Measurements from ENCODE around the gene SYCP2L. TPM values are rescaled to one million over a fixed set of nuclear protein-coding genes. Genes with fewer than 3 reads are reported as not detected.

SYCP2L gene
- total and polyA plus RNA-seq, 9 of the 15 experiments (the other 6 are each of a cell fraction or from before 2014, with no cell fraction given) = 12.4 to 46.9 (median 22.0) TPM

- TF ChIP-seq MEIS2 (IDR thresholded peaks at IDR 0.05; ENCODE audit: partially characterized antibody) = peak; percentile 26
- TF ChIP-seq ZBTB26 (CRISPR knock-in tag; IDR thresholded peaks at IDR 0.05) = no peak
- TF ChIP-seq ZZZ3 (IDR thresholded peaks at IDR 0.05) = no peak
- no peak for TF ChIP-seq RB1 (IDR thresholded peaks at IDR 0.05; ENCODE audit: low read depth)
- TF ChIP-seq ZNF121 (CRISPR knock-in tag; conservative IDR thresholded peaks at IDR 0.05) = no peak
- no peak for TF ChIP-seq HMGXB4 (CRISPR knock-in tag; IDR thresholded peaks at IDR 0.05)
- no peak for TF ChIP-seq ZNF740 (CRISPR knock-in tag; IDR thresholded peaks at IDR 0.05)
- no peak for TF ChIP-seq ZNF740 (tag; IDR thresholded peaks at IDR 0.05)
- TF ChIP-seq ZNF707 (CRISPR knock-in tag; conservative IDR thresholded peaks at IDR 0.05) = no peak
- no peak for TF ChIP-seq VEZF1 (CRISPR knock-in tag; IDR thresholded peaks at IDR 0.05)
- no peak for TF ChIP-seq LARP7 (IDR thresholded peaks at IDR 0.05)
- TF ChIP-seq PREB (CRISPR knock-in tag; IDR thresholded peaks at IDR 0.05) = no peak
- TF ChIP-seq ZNF239 (CRISPR knock-in tag; IDR thresholded peaks at IDR 0.05) = no peak
- TF ChIP-seq CHD1 (IDR thresholded peaks at IDR 0.05; ENCODE audit: low read length) = no peak
- TF ChIP-seq MCM3 (IDR thresholded peaks at IDR 0.05) = no peak
- TF ChIP-seq ZNF384 (IDR thresholded peaks at IDR 0.05; ENCODE audit: low read depth, low read length) = peak; percentile 91
- peak; percentile 4; the same call in 1 of the 2 replicates for TF ChIP-seq MAFF (IDR thresholded peaks at IDR 0.05; ENCODE audit: low read length)
- TF ChIP-seq MTA2 (IDR thresholded peaks at IDR 0.05; ENCODE audit: low read depth) = no peak
Measured at GRCh38 chr6:10847684-10848083, 39.2 kb upstream of the SYCP2L start (continued).
